Progenitor cell of endocrine pancreas (in vitro differentiated cells): Measurements from ENCODE around the gene ITGB8. TPM values are rescaled to one million over a fixed set of nuclear protein-coding genes. Genes with fewer than 3 reads are reported as not detected.

Experiments
- DNase-seq: peaks from one replicate; pipeline ENCODE4 v3.0.0; 2021; ENCODE audit warnings: low spot score; ENCODE audit not compliant: unreplicated experiment
- H3K27ac Mint-ChIP-seq: 2 replicates; pipeline ENCODE4 v1.8.0; 2021; ENCODE audit warnings: mild to moderate bottlenecking, moderate library complexity, mixed read lengths
- H3K27me3 Mint-ChIP-seq: 2 replicates; pipeline ENCODE4 v1.8.0; 2021; ENCODE audit warnings: mixed read lengths
- H3K36me3 Mint-ChIP-seq: 2 replicates; pipeline ENCODE4 v1.8.0; 2022; ENCODE audit warnings: mixed read lengths; ENCODE audit not compliant: insufficient read depth
- H3K4me1 Mint-ChIP-seq: 2 replicates; pipeline ENCODE4 v1.8.0; 2021; ENCODE audit warnings: low read depth, mixed read lengths
- H3K4me3 Mint-ChIP-seq: 2 replicates; pipeline ENCODE4 v1.8.0; 2021; ENCODE audit warnings: low read depth, mild to moderate bottlenecking, moderate library complexity, mixed read lengths
- H3K9me3 Mint-ChIP-seq: 2 replicates; pipeline ENCODE4 v1.8.0; 2021; ENCODE audit warnings: low read depth, mixed read lengths
- total RNA-seq: library from RNA; stranded (reverse); gene quantifications from 2 replicates; pipeline ENCODE4 v1.2.1, GENCODE V29; 2021
- TF ChIP-seq, protein P1 (sequence below): fragments of 200-600 bp; sonication (generic); IDR thresholded peaks from one replicate; pipeline ENCODE4 v1.5.0; 2021; ENCODE audit warnings: antibody characterized with exemption, mild to moderate bottlenecking; ENCODE audit not compliant: unreplicated experiment

The ITGB8 gene
- total RNA-seq, 1 donor from 2014 or later, result 37.2 TPM

DNA sequence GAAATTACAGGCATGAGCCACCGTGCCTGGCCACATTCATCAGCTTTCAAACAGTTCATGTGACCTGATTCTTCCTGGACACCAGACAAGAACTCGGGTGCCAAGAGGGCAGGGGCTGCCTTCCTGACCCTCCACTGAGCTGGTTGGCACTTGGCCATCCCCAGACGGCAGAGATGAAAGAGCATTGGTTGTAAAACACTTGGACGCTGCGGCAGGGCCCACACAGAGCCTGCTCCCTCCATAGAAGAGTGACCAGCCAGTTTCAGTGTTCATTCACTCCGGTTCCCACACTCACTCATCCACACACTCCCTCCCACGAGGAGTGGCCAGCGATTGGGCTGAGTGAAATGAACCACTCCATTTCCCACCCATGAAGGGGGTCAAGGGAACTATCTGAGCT lies 112.3 kb downstream of the ITGB8 start:
- H3K9me3 Mint-ChIP-seq, result peaks cover 12% of the 10 kb centered on the region
- H3K4me1 Mint-ChIP-seq, result peaks cover 5% of the 10 kb centered on the region
- H3K4me3 Mint-ChIP-seq, result no peak overlapping the region
- TF ChIP-seq, protein P1, sequence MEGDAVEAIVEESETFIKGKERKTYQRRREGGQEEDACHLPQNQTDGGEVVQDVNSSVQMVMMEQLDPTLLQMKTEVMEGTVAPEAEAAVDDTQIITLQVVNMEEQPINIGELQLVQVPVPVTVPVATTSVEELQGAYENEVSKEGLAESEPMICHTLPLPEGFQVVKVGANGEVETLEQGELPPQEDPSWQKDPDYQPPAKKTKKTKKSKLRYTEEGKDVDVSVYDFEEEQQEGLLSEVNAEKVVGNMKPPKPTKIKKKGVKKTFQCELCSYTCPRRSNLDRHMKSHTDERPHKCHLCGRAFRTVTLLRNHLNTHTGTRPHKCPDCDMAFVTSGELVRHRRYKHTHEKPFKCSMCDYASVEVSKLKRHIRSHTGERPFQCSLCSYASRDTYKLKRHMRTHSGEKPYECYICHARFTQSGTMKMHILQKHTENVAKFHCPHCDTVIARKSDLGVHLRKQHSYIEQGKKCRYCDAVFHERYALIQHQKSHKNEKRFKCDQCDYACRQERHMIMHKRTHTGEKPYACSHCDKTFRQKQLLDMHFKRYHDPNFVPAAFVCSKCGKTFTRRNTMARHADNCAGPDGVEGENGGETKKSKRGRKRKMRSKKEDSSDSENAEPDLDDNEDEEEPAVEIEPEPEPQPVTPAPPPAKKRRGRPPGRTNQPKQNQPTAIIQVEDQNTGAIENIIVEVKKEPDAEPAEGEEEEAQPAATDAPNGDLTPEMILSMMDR, result no peak
- no peak for DNase-seq
- H3K36me3 Mint-ChIP-seq, result no peaks in the 10 kb centered on the region
- no peak overlapping the region for H3K27ac Mint-ChIP-seq
- H3K27me3 Mint-ChIP-seq, result peaks cover 3% of the 10 kb centered on the region

DNA sequence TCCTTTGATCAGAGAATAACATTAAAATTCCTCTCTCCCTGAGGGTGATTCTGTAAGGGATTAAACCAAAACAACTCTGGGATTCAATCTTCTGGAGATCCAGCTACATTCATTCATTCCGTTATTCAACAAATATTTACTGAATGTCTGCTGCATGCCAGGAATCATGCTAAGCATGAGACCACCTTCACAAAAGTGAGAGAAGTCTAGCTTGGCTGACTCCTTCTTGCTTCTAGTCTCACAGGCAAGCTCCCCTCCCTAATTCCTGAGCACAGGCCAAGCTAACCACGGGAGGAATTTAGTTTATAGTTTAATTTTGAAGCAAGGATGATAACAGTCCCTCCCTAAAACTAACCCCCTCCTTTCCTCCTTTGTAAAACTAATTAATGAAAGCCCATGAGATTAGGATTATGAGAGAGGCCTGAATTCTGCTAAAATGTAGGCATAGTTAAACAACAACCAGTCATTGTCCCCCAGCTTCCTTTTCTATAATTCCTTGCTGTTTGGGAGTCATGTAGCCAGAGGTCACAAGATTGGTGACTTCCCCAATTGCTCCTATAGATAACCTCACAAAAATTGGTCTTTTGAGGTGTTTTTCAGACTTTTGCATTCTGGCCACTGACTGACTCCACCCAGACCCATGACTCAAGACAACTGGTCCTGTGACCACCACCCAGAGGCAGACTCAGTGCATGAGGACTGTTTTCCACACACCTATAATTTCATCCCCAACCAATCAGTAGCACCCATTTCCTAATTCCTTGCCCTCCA lies 113.5 kb downstream of the ITGB8 start:
- Mint-ChIP-seq H3K27me3 (peaks cover 3% of the 10 kb centered on the region), H3K4me3 (no peak overlapping the region), H3K27ac (no peak overlapping the region), H3K4me1 (no peaks in the 10 kb centered on the region), H3K9me3 (peaks cover 12% of the 10 kb centered on the region), H3K36me3 (no peaks in the 10 kb centered on the region)
- TF ChIP-seq, protein P1, result no peak
- DNase-seq, result no peak

DNA sequence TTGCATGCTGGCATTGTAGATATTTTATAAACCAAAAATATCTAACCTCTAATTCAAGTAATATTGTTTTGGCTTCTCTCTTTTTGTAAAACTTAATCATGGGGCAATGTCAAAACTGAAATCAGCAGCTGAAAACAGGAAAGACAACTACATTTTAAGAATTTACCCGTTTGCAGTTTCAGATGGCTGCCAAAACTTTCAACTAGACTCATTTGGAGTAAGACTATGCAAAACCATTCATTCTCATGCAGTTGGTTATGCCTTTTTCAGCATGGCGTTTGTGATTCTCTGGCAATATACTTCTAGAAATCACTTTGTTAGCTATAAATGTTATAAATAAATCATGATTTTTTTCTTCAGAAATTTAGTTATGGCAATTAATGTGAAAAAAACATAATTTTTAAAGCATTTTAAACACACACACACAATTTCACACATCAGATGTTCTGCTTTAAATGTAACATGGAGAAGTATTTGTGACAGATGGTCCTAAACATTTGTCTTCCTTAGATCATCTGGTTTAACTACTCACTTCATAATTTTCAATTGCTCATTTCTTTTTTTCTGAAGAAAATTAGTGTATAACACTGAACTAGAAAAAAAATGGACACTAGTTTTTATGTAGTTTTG lies 116.4 kb downstream of the ITGB8 start:
- Mint-ChIP-seq H3K4me3 (no peak overlapping the region), H3K36me3 (no peaks in the 10 kb centered on the region), H3K9me3 (peaks cover 12% of the 10 kb centered on the region), H3K27me3 (no peaks in the 10 kb centered on the region), H3K4me1 (no peaks in the 10 kb centered on the region), H3K27ac (no peak overlapping the region)
- DNase-seq, result no peak
- TF ChIP-seq, protein P1, result no peak

DNA sequence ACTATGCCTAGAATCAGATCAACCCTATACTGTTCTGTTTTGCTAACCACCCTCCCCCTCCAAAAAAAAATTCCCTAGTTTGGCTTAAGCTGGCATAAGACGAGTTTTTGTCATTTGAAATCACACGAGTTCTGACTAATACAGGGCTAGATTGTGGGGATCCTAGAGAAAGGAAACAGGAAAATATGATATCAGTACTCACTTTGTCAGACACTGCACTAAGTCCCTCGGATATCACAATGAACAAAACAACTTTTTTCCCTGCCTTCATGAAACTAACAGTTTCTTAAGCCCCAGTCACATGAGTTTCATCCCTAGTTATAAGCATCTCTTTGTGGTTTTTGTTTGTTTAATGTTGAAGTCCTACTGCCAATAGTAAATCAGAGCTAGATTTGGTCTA lies 118.5 kb downstream of the ITGB8 start:
- Mint-ChIP-seq H3K4me3 (no peak overlapping the region), H3K27me3 (no peaks in the 10 kb centered on the region), H3K4me1 (no peaks in the 10 kb centered on the region), H3K27ac (no peak overlapping the region), H3K36me3 (no peaks in the 10 kb centered on the region), H3K9me3 (peaks cover 12% of the 10 kb centered on the region)
- no peak for DNase-seq
- TF ChIP-seq, protein P1, result no peak

DNA sequence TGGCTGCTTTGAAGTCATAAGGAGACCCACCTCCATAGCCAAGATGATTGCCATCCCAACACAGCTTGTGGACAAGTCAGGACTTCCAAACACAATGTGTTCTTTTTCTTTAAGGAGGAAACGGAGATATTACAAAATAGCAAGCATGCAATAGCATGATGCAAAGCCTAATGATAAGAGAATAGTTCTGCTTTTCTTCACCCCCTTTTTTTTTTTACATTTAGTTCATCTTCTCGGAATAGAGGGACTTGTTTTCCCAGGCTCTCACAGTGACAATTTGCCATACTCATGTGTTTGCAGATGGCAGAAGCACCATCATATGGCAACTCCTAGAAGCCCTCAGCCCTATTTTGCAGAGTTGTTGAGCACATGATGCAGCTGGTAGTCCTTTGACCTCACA lies 119.8 kb downstream of the ITGB8 start:
- TF ChIP-seq, protein P1, result no peak
- Mint-ChIP-seq H3K9me3 (peaks cover 3% of the 10 kb centered on the region), H3K4me3 (no peak overlapping the region), H3K27ac (no peak overlapping the region), H3K4me1 (no peaks in the 10 kb centered on the region), H3K27me3 (no peaks in the 10 kb centered on the region), H3K36me3 (no peaks in the 10 kb centered on the region)
- no peak for DNase-seq
